T follicular helper cell (primary cell): ENCODE data around the gene PPL.

Source experiments
- DNase-seq: peaks from one replicate; pipeline ENCODE4 v3.0.0-alpha.2; 2020; ENCODE audit warnings: low read depth

PPL gene

GRCh38 chr16:4890686-4891085, 46.3 kb downstream of the PPL start:
- DNase-seq: no peak

- DNase-seq: no peak
These were observed 46.9 kb downstream of the PPL start for GRCh38 chr16:4890026-4890425.

GRCh38 chr16:4888428-4889135, 48.4 kb downstream of the PPL start:
- DNase-seq: no peak

GRCh38 chr16:4886151-4886550, 50.8 kb downstream of the PPL start:
- DNase-seq: no peak

GRCh38 chr16:4884972-4885874, 51.7 kb downstream of the PPL start:
- no peak for DNase-seq

GRCh38 chr16:4884209-4884608, 52.7 kb downstream of the PPL start:
- no peak for DNase-seq

GRCh38 chr16:4883501-4883900, 53.4 kb downstream of the PPL start:
- no peak for DNase-seq

GRCh38 chr16:4882633-4883285, 54.2 kb downstream of the PPL start:
- no peak for DNase-seq

GRCh38 chr16:4882000-4882632, 54.8 kb downstream of the PPL start:
- DNase-seq: no peak

GRCh38 chr16:4880006-4880580, 56.9 kb downstream of the PPL start:
- no peak for DNase-seq

GRCh38 chr16:4879049-4879448, 57.9 kb downstream of the PPL start:
- no peak for DNase-seq

- DNase-seq: no peak
These were observed 59.6 kb downstream of the PPL start for GRCh38 chr16:4877380-4877685.

GRCh38 chr16:4876646-4877379, 60.1 kb downstream of the PPL start:
- DNase-seq: no peak

GRCh38 chr16:4874666-4875065, 62.3 kb downstream of the PPL start:
- no peak for DNase-seq

GRCh38 chr16:4873091-4873490, 63.9 kb downstream of the PPL start:
- no peak for DNase-seq

- DNase-seq: no peak
These were observed 65.9 kb downstream of the PPL start for GRCh38 chr16:4871071-4871470.

GRCh38 chr16:4870138-4870671, 66.7 kb downstream of the PPL start:
- DNase-seq: no peak

GRCh38 chr16:4869147-4869805, 67.7 kb downstream of the PPL start:
- DNase-seq: no peak

GRCh38 chr16:4868535-4868934, 68.4 kb downstream of the PPL start:
- no peak for DNase-seq

GRCh38 chr16:4868026-4868425, 68.9 kb downstream of the PPL start:
- DNase-seq: no peak

- no peak for DNase-seq
These were observed 70.4 kb downstream of the PPL start for GRCh38 chr16:4866586-4866985.
